Stimulated activated CD4-positive, alpha-beta T cell treated with anti-CD3 and anti-CD28 coated beads, TNF-alpha, amount 100 ng/mL, for 48 hours (primary cell): ENCODE data around the gene LTK.

Experiments used
- DNase-seq, 3 donors: peaks; one replicate each; pipeline ENCODE4 v3.0.0-alpha.2; 2020; ENCODE audit warnings: low read depth in 3 of 3

Gene LTK

GRCh38 chr15:41530363-41530956, 16.8 kb upstream of the LTK start:
- DNase-seq = no peak

DNA sequence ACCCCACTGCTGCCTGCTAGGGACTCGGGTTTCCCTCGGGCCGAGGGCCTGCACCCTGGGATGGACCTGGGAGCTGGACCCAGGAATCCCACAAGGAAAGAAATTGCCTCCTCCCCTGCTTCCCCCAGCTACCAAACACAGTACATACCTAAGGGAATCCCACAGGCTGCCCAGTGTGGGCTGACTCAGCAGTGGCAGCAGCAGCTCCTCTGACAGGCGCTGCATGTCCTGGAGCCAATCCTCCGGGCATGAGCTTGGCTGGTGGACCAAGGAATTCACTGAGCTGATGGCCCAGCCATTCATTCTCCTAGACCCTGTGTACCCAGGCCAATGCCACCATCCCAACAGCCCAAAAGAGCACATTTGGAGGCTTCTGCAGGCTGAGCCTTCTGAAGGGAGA, 9.5 kb upstream of the LTK start:
- DNase-seq = no peak

DNA sequence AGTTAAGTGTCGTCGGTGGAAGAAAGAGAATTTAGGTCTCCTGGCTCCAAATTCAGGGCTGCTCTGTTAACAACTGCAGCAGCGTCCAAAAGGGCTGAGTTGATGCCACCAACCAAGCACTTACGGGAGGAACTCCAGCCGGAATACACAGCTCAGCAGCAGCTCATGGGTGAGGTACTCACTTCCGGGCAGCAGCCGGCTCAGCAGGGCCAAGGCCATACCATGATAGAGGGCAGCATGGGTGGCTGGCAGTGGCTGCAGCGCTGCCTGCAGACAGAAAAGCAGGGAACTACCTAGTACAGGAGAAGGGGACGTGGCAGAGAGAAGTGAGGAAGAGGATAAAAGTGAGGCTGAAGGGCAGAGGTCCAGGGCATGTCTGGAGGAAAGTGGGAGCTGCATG, 8.0 kb upstream of the LTK start:
- DNase-seq = no peak

DNA sequence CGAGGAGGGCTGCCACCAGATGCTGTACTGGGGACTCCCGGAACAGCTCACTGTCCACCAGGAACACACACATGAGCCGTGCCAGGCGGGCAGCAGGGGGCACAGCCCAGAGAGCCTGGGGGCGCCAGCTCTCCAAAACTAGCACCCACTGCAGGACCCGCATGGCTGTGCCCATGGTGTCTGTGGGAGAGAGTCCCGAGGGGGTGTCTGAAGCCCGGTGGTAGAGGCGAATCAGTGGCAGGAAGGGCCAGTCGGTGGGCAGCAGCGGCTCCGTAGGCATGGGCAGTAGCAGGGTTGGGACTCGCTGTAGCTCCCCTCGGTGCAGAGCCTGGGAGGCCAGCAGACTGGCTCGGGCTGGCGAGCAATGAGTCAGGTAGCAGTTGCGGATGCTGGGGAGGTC, 7.0 kb upstream of the LTK start:
- no peak for DNase-seq

DNA sequence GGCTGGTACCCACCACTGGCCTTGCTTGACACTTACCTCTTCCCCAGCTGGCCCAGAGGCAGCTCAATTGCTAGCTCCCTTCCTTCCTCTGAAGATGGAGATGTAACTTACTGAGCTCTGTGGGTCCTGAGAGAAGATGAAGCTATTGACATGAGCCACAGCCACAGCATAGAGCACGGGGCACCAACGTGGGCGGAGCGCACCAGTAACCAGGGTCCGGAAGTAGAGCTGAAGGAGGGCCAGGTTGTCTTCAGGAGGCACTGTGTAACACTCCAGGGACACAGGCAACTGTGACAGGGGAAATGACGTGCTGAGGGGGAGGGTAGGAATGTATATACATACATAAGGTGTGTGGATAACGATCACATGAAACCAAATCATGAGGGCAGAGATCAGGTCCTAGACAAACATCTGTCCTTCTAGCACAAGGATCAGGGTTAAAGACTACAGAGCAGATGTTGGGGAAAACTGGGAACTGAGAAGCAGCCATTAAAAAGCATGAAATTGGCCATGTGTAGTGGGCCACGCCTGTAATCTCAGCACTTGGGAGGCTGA, 4.3 kb upstream of the LTK start:
- no peak for DNase-seq

GRCh38 chr15:41512940-41513505, 604 bp downstream of the LTK start:
- DNase-seq = no peak

DNA sequence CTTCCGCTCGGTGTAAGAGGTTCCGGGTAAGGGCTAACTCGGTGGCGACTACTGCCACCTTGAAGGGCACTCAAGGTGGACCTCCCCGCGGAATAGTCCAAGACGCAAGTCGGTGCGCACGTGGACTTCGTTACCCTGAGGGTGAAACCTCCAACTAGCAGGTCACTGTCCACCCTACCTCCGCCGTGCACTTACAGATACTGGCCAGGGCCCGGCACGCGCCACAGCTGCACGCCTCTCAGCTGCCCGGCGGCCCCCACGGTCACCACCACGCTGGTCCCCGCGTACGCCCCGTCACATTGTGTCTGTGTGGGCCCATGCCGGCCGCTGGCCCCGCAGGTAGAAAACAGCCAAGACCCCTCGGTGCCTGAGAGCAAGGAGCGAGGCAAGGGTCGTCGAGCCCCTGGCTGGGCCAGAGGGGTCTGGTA, 1.1 kb downstream of the LTK start:
- DNase-seq = no peak

DNA sequence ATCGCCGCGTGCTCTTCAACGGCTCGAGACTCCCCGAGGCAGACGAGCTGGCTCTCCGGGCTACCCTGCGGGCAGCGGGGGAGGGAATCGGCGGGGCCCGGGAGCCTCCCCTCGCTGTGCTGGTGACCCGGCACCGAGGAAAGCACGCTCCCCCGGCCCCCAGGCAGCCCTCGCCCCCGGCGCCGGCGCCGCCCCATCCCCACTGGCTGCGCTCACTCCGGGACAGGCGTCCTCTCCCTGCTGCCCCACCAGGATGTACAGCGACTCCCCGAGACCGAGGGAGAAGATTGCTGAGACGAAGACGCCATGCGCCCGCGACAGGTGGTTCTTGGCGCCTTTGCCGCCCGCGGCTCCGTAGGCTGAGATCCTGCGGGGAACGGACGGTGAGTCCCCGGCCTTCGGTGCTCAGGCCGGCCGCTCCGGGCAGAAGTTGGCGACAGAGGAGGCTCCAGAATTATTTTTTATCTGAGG, 1.7 kb downstream of the LTK start:
- DNase-seq = no peak

- DNase-seq = no peak
Observed at GRCh38 chr15:41511331-41511898, 2.2 kb downstream of the LTK start.

DNA sequence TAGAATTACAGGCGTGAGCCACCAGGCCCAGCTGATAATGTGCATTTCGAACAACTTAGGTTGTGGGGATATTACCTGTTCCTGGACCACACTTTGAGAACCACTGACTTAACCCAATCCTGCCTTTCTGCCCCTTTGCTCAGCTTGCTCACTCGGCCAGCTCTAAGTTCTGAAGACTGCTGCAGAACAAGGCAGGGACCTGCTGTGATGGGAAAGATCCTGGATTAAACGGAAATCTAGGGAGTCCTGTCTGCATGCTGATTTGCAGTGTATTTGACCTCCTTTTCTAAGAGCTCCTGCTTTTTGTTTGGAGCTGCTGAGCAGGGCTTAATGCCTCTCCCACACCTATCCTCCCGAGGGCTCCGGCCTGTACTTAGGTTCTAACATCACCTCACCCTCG, 2.9 kb downstream of the LTK start:
- no peak for DNase-seq

GRCh38 chr15:41507820-41508290, 5.8 kb downstream of the LTK start:
- DNase-seq = no peak

GRCh38 chr15:41506796-41507341, 6.8 kb downstream of the LTK start:
- DNase-seq = no peak

GRCh38 chr15:41505776-41506175, 7.9 kb downstream of the LTK start:
- DNase-seq = no peak

- DNase-seq = no peak
Observed at GRCh38 chr15:41504751-41505492, 8.7 kb downstream of the LTK start.

- no peak for DNase-seq
Observed at GRCh38 chr15:41503669-41504010, 10.0 kb downstream of the LTK start.

DNA sequence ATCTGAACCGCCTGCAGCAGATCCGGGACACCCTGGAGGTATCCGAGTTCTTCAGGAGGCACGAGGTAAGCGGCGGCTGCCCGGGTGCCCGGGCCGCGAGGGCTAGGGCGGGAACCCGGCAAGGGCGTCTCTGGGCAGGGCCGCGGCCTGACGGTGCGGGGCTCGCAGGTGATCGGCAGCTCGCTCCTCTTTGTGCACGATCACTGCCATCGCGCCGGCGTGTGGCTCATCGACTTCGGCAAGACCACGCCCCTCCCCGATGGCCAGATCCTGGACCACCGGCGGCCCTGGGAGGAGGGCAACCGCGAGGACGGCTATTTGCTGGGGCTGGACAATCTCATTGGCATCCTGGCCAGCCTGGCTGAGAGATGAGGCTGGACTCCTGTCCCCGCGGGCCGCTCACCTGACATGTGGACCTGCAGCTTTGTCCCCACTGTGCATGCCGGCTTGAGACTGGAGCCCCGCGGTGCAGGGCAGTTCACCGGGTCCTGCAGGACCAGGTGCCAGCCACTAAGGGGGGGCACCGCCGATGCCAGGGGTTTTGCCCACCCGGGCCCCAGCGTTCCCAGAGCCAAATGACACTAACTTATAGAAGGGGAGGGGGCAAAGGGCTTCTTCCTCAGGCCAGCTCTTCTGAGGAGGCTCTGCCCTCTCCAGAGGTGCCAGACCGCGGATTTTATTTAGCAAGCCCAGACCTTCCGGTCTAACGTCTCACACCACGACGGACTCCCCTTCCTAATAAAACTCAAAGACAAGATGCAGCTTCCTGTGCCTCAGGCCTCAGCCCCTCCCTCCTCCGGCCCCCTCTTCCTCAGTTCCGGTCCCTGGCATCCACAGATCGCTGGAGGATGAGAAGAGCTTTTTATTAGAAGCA, 10.6 kb downstream of the LTK start:
- no peak for DNase-seq

DNA sequence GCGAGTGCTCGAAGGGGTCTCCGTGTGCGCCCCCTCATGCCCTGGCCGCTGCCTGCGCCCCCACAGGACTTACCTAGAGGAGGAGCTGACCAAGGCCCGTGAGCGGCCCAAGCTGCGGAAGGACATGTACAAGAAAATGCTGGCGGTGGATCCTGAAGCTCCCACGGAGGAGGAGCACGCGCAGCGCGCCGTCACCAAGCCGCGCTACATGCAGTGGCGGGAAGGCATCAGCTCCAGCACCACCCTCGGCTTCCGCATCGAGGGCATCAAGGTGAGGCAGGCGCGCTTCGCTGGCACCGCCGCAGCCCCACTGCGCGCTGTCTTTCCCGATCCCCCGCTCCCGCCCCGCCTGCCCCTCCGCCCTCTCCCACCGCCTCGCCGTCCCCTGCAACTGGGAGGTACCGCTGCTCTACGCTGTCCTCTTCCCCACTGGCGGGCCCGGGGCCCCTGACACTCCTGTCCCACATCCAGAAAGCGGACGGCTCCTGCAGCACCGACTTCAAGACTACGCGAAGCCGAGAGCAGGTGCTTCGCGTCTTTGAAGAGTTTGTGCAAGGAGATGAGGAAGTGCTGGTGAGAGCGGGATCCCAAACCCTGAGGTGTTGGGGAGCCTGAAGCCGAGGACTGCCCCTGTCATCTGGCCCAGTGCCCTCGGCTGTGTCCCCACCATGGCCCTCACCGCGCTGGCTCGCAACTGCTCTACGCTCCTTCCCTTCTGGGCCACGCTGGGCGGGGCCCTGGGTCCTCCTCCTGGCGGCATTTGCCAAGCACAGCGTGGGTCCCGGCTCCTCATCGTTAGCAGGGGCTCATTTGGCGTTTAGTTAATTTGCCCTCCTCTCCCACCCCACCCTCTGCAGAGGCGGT, 11.5 kb downstream of the LTK start:
- DNase-seq = no peak

GRCh38 chr15:41501191-41501917, 12.3 kb downstream of the LTK start:
- no peak for DNase-seq

- DNase-seq = no peak
Observed at GRCh38 chr15:41499109-41499851, 14.3 kb downstream of the LTK start.
